DMS114 treated with DMSO at 0.1 percent for 48 hours (cell line): Measurements from ENCODE around the gene TULP4.
"Not testable (repeated sequence)": the region's sequence is repeated elsewhere in the genome, so short reads cannot be mapped to it uniquely, and the experiment has no call there.

ENCODE experiments used
- DNase-seq: peaks from one replicate; lab custom pipeline; 2025; ENCODE audit not compliant: unreplicated experiment; lab: John Stamatoyannopoulos, UW

TULP4 gene

DNA sequence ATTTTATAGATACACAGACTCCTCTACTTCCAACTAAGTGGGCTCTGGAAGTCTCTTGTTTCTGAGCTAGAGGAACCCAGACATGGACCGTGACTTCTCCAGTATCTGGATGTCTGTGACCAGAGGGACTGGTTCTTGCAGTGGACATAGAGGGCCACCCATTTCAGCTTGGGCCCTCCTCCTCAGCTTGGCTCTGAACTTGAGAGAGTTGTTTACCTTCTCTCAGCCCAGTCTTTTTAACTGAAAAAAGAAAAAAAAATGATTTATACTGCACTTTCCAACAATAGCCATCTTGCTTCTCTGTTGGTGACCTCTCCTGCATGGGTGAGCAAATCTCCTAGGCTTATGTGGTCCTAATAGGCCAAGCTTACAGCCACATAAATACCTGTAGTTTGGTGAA, 187.3 kb downstream of the TULP4 start:
- DNase-seq: no peak

DNA sequence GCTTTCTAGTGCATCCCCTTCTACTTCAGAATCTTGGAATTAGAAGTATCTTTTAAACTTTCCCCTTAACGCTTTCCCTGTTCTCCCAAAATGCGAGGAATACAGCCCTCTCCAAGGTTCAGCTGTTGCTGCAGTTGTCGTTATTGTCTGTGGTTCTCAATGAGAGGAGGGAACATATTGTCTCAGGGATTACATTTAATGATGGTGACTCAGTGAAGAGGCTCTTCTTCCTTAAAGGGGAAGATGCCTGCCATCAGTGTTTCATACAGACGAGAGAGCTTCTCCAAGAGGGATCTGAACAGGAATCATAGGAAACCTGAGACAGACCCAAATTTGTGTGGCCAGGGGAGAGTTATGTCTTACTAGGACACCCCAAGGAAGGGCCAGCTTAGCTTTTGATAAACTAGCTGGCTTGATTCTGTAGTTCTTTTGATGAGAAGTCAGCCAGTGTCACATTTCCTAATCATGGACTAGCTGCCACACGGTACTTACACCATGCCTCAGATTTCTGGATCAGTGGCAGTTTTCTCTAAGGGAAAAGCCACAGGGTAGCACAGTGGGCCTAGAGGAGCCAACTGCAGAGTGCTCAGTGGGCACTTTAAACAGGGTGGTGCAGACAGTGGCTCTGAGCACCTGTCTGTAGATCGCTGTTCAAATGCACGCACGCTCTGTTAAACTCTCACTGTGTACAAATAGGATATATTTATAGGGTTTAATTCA, 187.9 kb downstream of the TULP4 start:
- DNase-seq: no peak

DNA sequence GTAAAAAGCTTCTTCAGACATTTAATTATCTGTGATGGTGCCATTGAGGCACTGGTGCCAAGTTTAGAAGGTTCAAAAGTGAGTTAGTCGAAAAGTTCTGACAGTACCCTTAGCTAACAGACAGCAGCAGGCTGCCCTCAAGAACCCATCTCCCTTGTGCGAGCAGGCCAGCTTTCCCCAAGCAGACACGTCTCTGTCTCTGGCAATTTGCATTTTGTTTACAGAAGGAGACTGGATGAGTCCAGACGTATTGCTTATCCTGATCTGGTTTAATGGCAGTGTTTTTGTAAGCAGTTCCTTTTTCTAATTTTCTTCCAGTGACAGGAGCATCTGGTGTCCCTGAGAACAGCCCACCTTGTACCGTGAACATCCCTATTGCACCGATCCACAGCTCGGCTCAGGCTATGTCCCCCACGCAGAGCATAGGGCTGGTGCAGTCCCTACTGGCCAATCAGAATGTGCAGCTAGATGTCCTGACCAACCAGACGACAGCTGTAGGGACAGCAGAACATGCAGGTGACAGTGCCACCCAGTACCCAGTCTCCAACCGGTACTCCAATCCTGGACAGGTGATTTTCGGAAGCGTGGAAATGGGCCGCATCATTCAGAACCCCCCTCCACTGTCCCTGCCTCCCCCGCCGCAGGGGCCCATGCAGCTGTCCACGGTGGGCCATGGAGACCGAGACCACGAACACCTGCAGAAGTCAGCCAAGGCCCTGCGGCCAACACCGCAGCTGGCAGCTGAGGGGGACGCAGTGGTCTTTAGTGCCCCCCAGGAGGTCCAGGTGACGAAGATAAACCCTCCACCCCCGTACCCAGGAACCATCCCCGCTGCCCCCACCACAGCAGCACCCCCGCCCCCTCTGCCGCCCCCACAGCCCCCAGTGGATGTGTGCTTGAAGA, 189.3 kb downstream of the TULP4 start:
- no peak for DNase-seq

DNA sequence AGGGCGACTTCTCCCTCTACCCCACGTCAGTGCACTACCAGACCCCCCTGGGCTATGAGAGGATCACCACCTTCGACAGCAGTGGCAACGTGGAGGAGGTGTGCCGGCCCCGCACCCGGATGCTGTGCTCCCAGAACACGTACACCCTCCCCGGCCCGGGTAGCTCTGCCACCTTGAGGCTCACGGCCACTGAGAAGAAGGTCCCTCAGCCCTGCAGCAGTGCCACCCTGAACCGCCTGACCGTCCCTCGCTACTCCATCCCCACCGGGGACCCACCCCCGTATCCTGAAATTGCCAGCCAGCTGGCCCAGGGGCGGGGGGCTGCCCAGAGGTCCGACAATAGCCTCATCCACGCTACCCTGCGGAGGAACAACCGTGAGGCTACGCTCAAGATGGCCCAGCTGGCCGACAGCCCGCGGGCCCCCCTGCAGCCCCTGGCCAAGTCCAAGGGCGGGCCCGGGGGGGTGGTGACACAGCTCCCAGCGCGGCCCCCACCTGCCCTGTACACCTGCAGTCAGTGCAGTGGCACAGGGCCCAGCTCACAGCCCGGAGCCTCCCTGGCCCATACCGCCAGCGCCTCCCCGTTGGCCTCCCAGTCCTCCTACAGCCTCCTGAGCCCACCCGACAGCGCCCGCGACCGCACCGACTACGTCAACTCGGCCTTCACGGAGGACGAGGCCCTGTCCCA, 190.1 kb downstream of the TULP4 start:
- DNase-seq: no peak

DNA sequence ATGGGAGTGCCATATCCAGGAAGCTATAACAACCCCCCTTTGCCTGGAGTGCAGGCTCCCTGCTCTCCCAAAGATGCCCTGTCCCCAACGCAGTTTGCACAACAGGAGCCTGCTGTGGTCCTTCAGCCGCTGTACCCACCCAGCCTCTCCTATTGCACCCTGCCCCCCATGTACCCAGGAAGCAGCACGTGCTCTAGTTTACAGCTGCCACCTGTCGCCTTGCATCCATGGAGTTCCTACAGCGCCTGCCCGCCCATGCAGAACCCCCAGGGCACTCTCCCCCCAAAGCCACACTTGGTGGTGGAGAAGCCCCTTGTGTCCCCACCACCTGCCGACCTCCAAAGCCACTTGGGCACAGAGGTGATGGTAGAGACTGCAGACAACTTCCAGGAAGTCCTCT, 191.0 kb downstream of the TULP4 start:
- no peak for DNase-seq

DNA sequence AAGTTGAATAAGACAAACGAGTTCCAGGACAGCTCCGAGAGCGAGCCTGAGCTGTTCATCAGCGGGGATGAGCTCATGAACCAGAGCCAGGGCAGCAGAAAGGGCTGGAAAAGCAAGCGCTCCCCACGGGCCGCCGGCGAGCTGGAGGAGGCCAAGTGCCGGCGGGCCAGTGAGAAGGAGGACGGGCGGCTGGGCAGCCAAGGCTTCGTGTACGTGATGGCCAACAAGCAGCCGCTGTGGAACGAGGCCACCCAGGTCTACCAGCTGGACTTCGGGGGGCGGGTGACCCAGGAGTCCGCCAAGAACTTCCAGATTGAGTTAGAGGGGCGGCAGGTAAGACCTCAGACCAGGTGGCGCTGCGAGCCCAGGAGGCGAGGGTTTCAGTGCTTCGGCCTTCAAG, 191.6 kb downstream of the TULP4 start:
- DNase-seq: no peak

DNA sequence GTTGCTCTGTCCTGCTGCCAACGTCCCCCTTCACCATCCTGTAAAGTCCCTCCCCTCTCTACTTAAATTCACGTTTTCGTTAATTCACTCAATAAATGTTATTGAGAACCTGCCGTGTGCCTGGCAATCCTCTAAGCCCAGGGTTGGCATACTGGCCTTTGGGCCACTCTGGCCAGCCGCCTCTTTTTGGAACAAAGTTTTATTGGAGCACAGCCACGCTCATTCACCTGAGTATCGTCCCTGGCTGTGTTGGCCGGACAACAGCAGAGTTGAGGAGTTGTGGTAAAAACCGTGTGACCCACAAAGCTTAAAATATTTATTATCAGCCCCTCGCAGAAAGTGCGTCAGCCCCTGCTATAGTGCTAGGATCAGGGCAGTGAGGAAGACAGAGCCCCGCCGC, 192.9 kb downstream of the TULP4 start:
- DNase-seq: no peak

DNA sequence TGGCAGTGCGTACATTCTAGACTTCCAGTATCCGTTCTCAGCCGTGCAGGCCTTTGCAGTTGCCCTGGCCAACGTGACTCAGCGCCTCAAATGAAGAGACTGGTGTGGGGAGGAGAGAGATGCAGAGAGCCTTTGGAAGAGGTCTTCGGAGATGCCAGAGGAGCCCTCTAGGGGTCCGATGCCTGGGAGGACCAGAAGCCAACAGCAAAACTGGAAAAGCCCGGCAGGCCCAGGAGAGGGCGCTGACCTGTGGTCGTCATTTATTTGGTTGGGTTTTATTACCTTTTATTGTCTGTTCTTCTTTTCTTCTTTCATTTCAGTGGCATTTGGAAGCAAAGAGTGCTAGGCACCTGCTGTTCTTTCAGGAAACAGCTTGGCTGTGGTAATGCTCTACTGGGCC, 194.3 kb downstream of the TULP4 start:
- DNase-seq: no peak

DNA sequence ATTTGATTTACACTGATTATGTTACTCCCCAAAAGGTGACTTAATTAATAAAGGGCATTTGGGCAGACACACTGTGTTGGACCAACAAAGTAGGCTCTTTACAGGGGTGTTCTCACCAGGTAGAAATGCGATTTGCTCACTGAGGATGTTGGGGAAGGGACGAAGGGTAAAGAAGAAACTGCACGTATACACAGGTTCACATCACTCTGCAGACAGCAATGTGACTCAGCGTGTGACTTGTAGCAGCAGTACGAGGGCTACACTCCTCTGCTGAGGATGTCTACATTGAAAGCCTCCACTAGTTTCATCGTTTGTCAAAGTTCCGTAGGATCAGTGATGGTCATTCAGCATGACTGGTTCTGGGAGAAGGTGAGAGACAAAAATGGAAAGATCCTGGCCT, 194.9 kb downstream of the TULP4 start:
- DNase-seq: no peak

DNA sequence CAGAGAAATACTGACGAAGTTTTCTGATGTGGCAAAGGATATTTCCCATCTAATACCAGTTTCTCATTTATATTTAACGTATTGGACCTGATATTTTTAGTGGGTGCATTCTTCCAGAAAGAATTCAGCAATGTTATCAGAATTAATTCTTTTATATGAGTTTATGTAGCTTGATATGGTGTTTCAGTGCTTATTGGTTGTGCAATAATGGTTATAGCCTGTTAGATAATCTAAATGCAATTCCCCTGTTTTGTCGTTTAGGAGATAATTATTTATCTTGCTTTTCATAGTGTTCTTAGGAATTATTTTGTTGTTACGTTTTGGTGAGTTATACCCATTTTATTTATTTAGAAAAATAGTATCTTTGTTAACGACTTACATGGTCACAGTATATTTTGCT, 196.2 kb downstream of the TULP4 start:
- DNase-seq: no peak

DNA sequence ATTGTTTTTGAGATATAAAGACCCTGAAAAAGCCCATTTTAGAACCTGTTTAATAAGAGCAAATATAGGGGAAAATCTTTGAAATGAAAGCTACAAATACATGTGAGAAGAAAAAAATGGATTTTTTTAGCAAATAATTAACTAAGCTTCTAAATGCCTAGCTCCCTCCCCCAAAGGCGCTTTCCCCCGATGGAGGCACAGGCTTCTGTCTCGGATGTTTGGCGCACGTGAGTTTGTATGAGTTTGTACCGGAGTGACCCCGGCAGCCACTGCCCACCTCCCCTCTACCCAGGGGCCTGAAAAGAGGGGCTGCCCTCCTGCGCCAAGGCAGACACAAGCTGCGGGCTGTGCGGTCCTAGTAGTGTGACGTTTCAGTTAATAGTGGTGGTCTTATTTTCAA, 197.2 kb downstream of the TULP4 start:
- no peak for DNase-seq

DNA sequence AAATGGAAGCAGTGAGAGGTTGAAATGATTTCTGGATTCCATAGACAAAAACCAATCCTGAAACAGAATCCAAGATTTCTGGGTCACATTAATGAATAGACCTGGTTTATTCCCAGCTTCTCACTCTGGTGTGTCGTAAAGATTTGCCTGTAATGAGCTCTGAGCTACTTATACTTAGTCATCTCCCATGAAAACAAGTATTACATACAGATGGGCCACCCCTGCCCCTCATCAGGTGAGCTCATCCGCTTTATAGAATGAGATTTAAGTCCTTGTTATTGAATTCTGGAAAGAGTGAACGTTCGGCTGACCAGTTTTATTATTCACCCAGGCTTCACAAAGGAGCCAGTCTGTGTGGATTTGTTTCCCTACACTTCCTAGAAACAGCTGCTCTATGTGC, 200.5 kb downstream of the TULP4 start:
- no peak for DNase-seq

DNA sequence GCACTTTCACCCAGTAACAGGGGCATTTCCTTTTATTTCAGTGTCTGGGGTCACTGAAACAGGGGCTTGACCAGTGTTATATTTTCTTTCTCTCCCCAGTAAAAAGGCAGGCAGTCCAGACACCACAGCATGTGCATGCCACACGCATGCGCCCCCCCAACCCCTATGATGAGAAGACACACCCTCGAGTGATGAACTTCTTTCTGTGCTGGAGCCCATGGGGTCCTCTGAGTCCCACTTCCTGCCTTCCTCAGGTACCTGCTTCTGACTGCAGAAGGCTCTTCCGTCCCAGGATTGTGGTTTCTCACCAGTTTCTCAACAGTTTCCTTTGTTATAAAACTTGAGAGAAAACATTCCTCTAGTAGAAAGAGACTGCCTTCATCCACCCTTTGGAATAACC, 201.9 kb downstream of the TULP4 start:
- DNase-seq: no peak

DNA sequence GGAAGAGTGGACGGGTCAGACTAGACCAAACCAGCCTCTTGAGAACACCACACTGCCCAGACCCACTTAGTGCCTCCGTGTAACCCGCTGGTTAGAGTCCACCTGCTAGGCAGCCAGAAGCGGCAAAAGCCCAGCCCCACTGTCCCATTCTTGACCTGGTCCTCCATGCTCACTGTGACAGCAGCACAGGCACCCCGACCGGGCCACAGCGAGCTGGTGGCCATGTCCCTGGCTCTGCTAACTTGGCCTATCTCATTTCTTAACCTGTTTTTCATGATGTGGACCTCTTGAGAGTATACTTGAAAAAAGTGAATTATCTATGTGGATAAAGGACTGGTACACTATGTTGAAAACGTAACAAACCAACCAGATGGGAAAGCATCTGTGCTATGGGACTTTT, 202.7 kb downstream of the TULP4 start:
- DNase-seq: no peak

DNA sequence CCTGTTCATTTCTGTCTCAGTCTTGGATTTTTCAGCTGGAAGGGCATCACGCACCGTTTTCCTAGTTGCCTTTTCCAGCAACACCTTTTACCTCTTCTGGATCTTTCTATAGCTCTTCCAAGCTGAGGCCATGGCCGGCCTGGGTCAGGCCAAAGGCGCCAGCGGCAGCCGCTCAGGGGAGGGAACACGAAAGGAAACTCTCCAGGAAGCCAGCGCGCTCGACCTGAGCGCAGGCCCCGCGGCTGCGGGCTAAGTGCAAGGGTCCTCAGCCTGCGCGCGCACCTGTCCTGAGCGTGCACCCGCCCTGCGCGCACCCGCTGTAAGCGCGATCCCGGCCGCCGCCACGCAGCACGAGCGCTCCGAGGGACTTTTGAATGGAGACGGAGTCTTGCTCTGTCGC, 203.8 kb downstream of the TULP4 start:
- DNase-seq: no peak

DNA sequence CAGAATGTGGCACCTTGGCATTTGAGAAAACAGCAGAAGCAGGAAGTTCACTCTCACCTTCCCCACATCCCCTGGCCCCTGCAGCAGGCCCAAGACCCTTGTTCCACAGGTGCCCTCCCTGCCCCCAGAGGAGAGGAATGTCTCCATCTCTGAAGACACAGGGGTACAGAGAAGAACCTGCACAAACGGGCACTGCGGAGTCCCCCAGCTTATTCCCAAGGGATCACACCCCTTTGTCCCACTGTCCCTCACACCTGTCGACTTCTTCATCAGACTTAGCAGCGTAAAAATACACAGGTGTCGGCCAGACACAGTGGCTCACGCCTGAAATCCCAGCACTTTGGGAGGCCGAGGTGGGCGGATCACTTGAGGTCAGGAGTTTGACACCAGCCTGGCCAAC, 204.8 kb downstream of the TULP4 start:
- DNase-seq: no peak

DNA sequence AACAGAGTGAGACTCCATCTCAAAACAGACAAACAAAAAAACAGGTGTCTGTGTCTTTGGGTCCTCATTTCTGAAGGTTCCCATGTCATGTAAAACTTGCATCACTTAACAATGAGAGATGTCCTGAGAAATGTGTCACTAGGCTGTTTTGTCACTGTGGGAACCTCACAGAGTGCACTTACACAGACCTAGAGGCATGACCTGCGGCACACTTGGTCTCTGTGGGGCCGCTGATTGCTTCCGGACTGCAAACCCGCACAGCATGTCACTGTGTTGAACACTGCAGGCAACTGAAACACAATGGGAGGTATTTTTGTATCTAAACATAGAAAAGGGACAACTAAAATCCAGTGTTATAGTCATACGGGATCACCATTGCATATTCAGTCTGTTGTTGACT, 205.3 kb downstream of the TULP4 start:
- no peak for DNase-seq

DNA sequence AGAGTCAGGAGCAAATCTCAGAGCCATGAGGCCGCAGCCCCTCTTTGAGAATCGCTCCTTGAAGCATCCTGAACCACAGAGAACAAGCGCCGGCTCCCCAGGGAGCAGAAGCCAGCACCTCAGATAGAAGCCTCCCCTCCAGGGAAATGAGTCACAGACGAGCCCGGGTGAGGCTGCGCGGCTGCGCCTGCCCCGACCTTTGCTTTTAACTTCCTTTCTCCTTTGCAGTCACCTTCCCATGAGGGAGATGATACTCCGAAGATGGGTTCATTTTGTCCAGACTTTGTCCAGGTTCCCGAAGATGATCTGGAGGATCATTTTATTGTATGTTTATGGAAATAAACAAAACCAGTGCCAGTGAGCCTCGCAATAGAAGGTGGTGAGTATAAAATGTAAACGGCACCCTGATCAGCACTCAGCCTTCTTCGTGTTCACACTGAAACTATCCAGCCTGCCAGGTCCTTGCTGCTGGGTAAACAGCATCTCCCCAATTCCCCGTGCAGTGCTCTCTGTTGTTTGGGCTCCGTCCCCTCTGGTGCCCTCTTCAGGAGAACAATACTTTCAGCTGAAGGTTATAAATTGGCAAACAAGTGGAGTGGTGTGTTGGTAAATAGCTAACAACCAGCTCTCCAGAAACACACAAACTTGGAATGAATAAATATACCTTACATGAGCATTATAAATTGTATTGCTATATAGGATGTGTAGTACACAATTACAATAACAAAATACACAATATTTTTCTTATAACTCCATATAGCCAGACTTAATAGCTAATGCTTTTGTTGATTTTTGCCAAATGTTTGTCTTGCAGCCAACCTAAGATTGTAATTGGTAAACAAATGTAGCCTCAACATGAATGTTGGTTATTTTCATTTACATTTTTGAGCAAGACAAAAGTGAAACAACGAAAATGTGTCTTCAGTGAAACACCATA, 206.2 kb downstream of the TULP4 start:
- DNase-seq: peak; percentile 2

DNA sequence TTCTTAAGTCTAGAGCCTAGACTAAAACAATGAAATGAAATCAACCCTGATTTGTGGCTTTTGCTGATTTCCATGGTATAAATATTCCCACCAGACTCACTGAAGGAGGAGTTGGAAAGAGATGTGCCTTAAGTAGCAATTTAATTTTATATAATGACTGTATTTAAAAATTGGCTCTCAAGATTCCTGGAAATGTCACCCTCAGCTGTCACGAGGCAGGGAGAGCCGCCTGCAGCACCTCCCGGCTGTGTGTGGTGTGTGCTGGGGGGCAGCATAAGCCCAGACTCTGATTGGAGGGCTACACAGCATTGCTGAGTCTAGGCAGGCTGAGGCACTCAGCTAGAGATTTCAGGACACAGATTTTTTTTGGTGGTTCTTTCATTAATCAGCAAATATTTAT, 207.0 kb downstream of the TULP4 start:
- DNase-seq: no peak

DNA sequence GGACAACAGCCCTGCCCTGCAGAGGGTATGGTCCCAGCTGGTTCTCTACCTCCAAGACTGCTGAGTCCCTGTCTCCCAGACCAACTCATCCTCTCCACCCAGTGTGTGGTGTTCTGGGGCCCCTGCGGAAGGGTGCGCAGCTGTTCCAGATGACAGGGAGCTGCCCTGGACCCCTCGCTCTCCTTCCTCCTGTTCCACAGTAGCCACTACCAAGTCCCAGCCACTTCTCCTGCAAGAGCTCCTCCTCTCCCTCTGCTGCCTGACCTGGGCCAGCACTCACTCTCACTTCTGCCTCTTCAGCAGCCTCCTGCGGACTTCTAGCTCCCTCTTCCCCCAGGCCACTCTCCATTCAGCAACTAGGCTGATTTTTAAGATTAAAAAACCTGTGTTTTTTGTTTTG, 207.5 kb downstream of the TULP4 start:
- no peak for DNase-seq

DNA sequence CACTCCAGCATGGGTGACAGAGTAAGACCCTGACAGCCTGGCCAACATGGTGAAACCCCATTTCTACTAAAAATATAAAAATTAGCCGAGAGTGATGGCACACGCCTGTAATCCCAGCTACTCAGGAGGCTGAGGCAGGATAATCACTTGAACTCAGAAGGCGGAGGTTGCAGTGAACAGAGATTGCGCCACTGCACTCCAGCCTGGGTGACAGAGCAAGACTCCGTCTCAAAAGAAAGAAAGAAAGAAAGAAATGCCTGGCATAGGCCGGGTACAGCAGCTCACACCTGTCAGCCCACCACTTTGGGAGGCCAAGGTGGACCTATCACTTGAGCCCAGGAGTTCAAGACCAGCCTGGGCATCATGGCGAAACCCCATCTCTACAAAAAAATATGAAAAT, 208.7 kb downstream of the TULP4 start:
- not testable (repeated sequence) for DNase-seq
